ENCODE measurements around the gene ROBO1.

The ROBO1 gene

GRCh38 chr3:79406175-79406574 lies 361.6 kb downstream of the ROBO1 start:
- Histone ChIP-seq H3K27ac (ENCODE audit: low read length) (no peak overlapping the region), H3K27me3 (ENCODE audit: insufficient read depth, low read length) (no peaks in the 10 kb centered on the region), H3K9ac (ENCODE audit: low read depth, low read length) (no peak overlapping the region), H3K9me3 (ENCODE audit: insufficient read depth, low read depth, low read length) (no peaks in the 10 kb centered on the region), H3K4me1 (ENCODE audit: insufficient read depth, low read length) (no peaks in the 10 kb centered on the region), H3K4me3 (ENCODE audit: low read length) (no peak overlapping the region), H3K36me3 (ENCODE audit: insufficient read depth, low read depth, low read length) (no peaks in the 10 kb centered on the region)

- Histone ChIP-seq H3K4me1 (ENCODE audit: insufficient read depth, low read length) (no peaks in the 10 kb centered on the region), H3K36me3 (ENCODE audit: insufficient read depth, low read depth, low read length) (no peaks in the 10 kb centered on the region), H3K27ac (ENCODE audit: low read length) (no peak overlapping the region), H3K4me3 (ENCODE audit: low read length) (no peak overlapping the region), H3K27me3 (ENCODE audit: insufficient read depth, low read length) (no peaks in the 10 kb centered on the region), H3K9ac (ENCODE audit: low read depth, low read length) (no peak overlapping the region), H3K9me3 (ENCODE audit: insufficient read depth, low read depth, low read length) (no peaks in the 10 kb centered on the region)
These were observed 362.6 kb downstream of the ROBO1 start for GRCh38 chr3:79405183-79405582.

GRCh38 chr3:79396595-79396994 lies 371.2 kb downstream of the ROBO1 start:
- Histone ChIP-seq H3K4me1 (ENCODE audit: insufficient read depth, low read length) (no peaks in the 10 kb centered on the region), H3K9ac (ENCODE audit: low read depth, low read length) (no peak overlapping the region), H3K4me3 (ENCODE audit: low read length) (no peak overlapping the region), H3K9me3 (ENCODE audit: insufficient read depth, low read depth, low read length) (no peaks in the 10 kb centered on the region), H3K27me3 (ENCODE audit: insufficient read depth, low read length) (no peaks in the 10 kb centered on the region), H3K27ac (ENCODE audit: low read length) (no peak overlapping the region), H3K36me3 (ENCODE audit: insufficient read depth, low read depth, low read length) (no peaks in the 10 kb centered on the region)

- Histone ChIP-seq H3K27ac (ENCODE audit: low read length) (no peak overlapping the region), H3K9me3 (ENCODE audit: insufficient read depth, low read depth, low read length) (no peaks in the 10 kb centered on the region), H3K36me3 (ENCODE audit: insufficient read depth, low read depth, low read length) (no peaks in the 10 kb centered on the region), H3K4me1 (ENCODE audit: insufficient read depth, low read length) (no peaks in the 10 kb centered on the region), H3K4me3 (ENCODE audit: low read length) (no peak overlapping the region), H3K27me3 (ENCODE audit: insufficient read depth, low read length) (no peaks in the 10 kb centered on the region), H3K9ac (ENCODE audit: low read depth, low read length) (no peak overlapping the region)
These were observed 375.3 kb downstream of the ROBO1 start for GRCh38 chr3:79392479-79392878.

GRCh38 chr3:79390352-79390751 lies 377.4 kb downstream of the ROBO1 start:
- H3K27me3 ChIP-seq (ENCODE audit: insufficient read depth, low read length): no peaks in the 10 kb centered on the region
- no peaks in the 10 kb centered on the region for H3K4me1 ChIP-seq (ENCODE audit: insufficient read depth, low read length)
- no peak overlapping the region for H3K9ac ChIP-seq (ENCODE audit: low read depth, low read length)
- no peak overlapping the region for H3K4me3 ChIP-seq (ENCODE audit: low read length)
- no peaks in the 10 kb centered on the region for H3K9me3 ChIP-seq (ENCODE audit: insufficient read depth, low read depth, low read length)
- H3K27ac ChIP-seq (ENCODE audit: low read length): no peak overlapping the region
- H3K36me3 ChIP-seq (ENCODE audit: insufficient read depth, low read depth, low read length): no peaks in the 10 kb centered on the region

GRCh38 chr3:79385211-79385610 lies 382.6 kb downstream of the ROBO1 start:
- Histone ChIP-seq H3K9me3 (ENCODE audit: insufficient read depth, low read depth, low read length) (no peaks in the 10 kb centered on the region), H3K27me3 (ENCODE audit: insufficient read depth, low read length) (no peaks in the 10 kb centered on the region), H3K27ac (ENCODE audit: low read length) (no peak overlapping the region), H3K36me3 (ENCODE audit: insufficient read depth, low read depth, low read length) (no peaks in the 10 kb centered on the region), H3K4me1 (ENCODE audit: insufficient read depth, low read length) (peaks cover 14% of the 10 kb centered on the region; the same call in 1 of the 2 replicates), H3K4me3 (ENCODE audit: low read length) (no peak overlapping the region), H3K9ac (ENCODE audit: low read depth, low read length) (no peak overlapping the region)

GRCh38 chr3:79383402-79384012 lies 384.3 kb downstream of the ROBO1 start:
- Histone ChIP-seq H3K9me3 (ENCODE audit: insufficient read depth, low read depth, low read length) (no peaks in the 10 kb centered on the region), H3K4me1 (ENCODE audit: insufficient read depth, low read length) (peaks cover 14% of the 10 kb centered on the region; the same call in 1 of the 2 replicates), H3K4me3 (ENCODE audit: low read length) (no peak overlapping the region), H3K36me3 (ENCODE audit: insufficient read depth, low read depth, low read length) (no peaks in the 10 kb centered on the region), H3K9ac (ENCODE audit: low read depth, low read length) (no peak overlapping the region), H3K27me3 (ENCODE audit: insufficient read depth, low read length) (no peaks in the 10 kb centered on the region), H3K27ac (ENCODE audit: low read length) (no peak overlapping the region)

GRCh38 chr3:79380581-79380980 lies 387.2 kb downstream of the ROBO1 start:
- no peak overlapping the region for H3K4me3 ChIP-seq (ENCODE audit: low read length)
- peaks cover 14% of the 10 kb centered on the region; the same call in 1 of the 2 replicates for H3K4me1 ChIP-seq (ENCODE audit: insufficient read depth, low read length)
- H3K9me3 ChIP-seq (ENCODE audit: insufficient read depth, low read depth, low read length): no peaks in the 10 kb centered on the region
- H3K27ac ChIP-seq (ENCODE audit: low read length): no peak overlapping the region
- H3K27me3 ChIP-seq (ENCODE audit: insufficient read depth, low read length): no peaks in the 10 kb centered on the region
- H3K9ac ChIP-seq (ENCODE audit: low read depth, low read length): no peak overlapping the region
- no peaks in the 10 kb centered on the region for H3K36me3 ChIP-seq (ENCODE audit: insufficient read depth, low read depth, low read length)

- Histone ChIP-seq H3K4me3 (ENCODE audit: low read length) (no peak overlapping the region), H3K9me3 (ENCODE audit: insufficient read depth, low read depth, low read length) (no peaks in the 10 kb centered on the region), H3K27ac (ENCODE audit: low read length) (no peak overlapping the region), H3K4me1 (ENCODE audit: insufficient read depth, low read length) (peaks cover 10% of the 10 kb centered on the region; the same call in 1 of the 2 replicates), H3K36me3 (ENCODE audit: insufficient read depth, low read depth, low read length) (no peaks in the 10 kb centered on the region), H3K9ac (ENCODE audit: low read depth, low read length) (no peak overlapping the region), H3K27me3 (ENCODE audit: insufficient read depth, low read length) (no peaks in the 10 kb centered on the region)
These were observed 389.7 kb downstream of the ROBO1 start for GRCh38 chr3:79378064-79378463.

- Histone ChIP-seq H3K27ac (ENCODE audit: low read length) (no peak overlapping the region), H3K9me3 (ENCODE audit: insufficient read depth, low read depth, low read length) (peaks cover 6% of the 10 kb centered on the region; the same call in 1 of the 2 replicates), H3K27me3 (ENCODE audit: insufficient read depth, low read length) (no peaks in the 10 kb centered on the region), H3K36me3 (ENCODE audit: insufficient read depth, low read depth, low read length) (no peaks in the 10 kb centered on the region), H3K4me3 (ENCODE audit: low read length) (no peak overlapping the region), H3K9ac (ENCODE audit: low read depth, low read length) (no peak overlapping the region), H3K4me1 (ENCODE audit: insufficient read depth, low read length) (peaks cover 4% of the 10 kb centered on the region; the same call in 1 of the 2 replicates)
These were observed 398.5 kb downstream of the ROBO1 start for GRCh38 chr3:79369306-79369705.

GRCh38 chr3:79368403-79368802 lies 399.4 kb downstream of the ROBO1 start:
- no peak overlapping the region for H3K27ac ChIP-seq (ENCODE audit: low read length)
- H3K27me3 ChIP-seq (ENCODE audit: insufficient read depth, low read length): no peaks in the 10 kb centered on the region
- no peak overlapping the region for H3K9ac ChIP-seq (ENCODE audit: low read depth, low read length)
- no peak overlapping the region for H3K4me3 ChIP-seq (ENCODE audit: low read length)
- H3K4me1 ChIP-seq (ENCODE audit: insufficient read depth, low read length): peaks cover 4% of the 10 kb centered on the region; the same call in 1 of the 2 replicates
- H3K9me3 ChIP-seq (ENCODE audit: insufficient read depth, low read depth, low read length): peaks cover 6% of the 10 kb centered on the region; the same call in 1 of the 2 replicates
- no peaks in the 10 kb centered on the region for H3K36me3 ChIP-seq (ENCODE audit: insufficient read depth, low read depth, low read length)

- Histone ChIP-seq H3K9ac (ENCODE audit: low read depth, low read length) (no peak overlapping the region), H3K27ac (ENCODE audit: low read length) (no peak overlapping the region), H3K36me3 (ENCODE audit: insufficient read depth, low read depth, low read length) (no peaks in the 10 kb centered on the region), H3K9me3 (ENCODE audit: insufficient read depth, low read depth, low read length) (peaks cover 6% of the 10 kb centered on the region; the same call in 1 of the 2 replicates), H3K27me3 (ENCODE audit: insufficient read depth, low read length) (no peaks in the 10 kb centered on the region), H3K4me1 (ENCODE audit: insufficient read depth, low read length) (peaks cover 4% of the 10 kb centered on the region; the same call in 1 of the 2 replicates), H3K4me3 (ENCODE audit: low read length) (no peak overlapping the region)
These were observed 400.0 kb downstream of the ROBO1 start for GRCh38 chr3:79367803-79368202.
